ENCODE data around the gene KRT8. TPM values are rescaled to one million over a fixed set of nuclear protein-coding genes. Genes with fewer than 3 reads are reported as not detected.

The KRT8 gene
- total and polyA plus RNA-seq, 10 of the 15 experiments (the other 5 are each of a cell fraction or from before 2014, with no cell fraction given): 0.11 to 5.6 (median 0.37) TPM; not detected in 1

- Histone ChIP-seq H3K79me2 (ENCODE audit: control insufficient read depth, insufficient read depth, low read length) (no peaks in the 10 kb centered on the region), H3K27me3 (replicated peaks in 1 of 2; ENCODE audit: control insufficient read depth in 2 of 2, insufficient read depth in 2 of 2, low read length in 1 of 2) (no peaks in the 10 kb centered on the region), H3K27ac (ENCODE audit: control insufficient read depth, insufficient read depth) (no peak overlapping the region), H3K4me3 (no peak overlapping the region), H2AFZ (ENCODE audit: control insufficient read depth, low read depth, low read length) (no peak overlapping the region), H3K4me2 (ENCODE audit: control insufficient read depth, insufficient read depth) (no peak overlapping the region), H3K36me3 (ENCODE audit: control insufficient read depth in 2 of 2, insufficient read depth in 2 of 2, low read length in 1 of 2) (no peaks in the 10 kb centered on the region), H3K9me3 (replicated peaks; ENCODE audit: control insufficient read depth, insufficient read depth, low read length) (no peaks in the 10 kb centered on the region), H4K20me1 (ENCODE audit: control insufficient read depth, insufficient read depth) (no peaks in the 10 kb centered on the region), H3K9ac (ENCODE audit: control insufficient read depth, insufficient read depth, low read length) (no peak overlapping the region), H3K4me1 (ENCODE audit: control insufficient read depth, insufficient read depth, low read length) (no peaks in the 10 kb centered on the region)
- WGBS (ENCODE audit: insufficient coverage, insufficient replicate concordance, low lambda C conversion rate, missing lambda C conversion rate): 25% methylated on average over 7 of the region's 7 CpGs
- ATAC-seq (no peak), DNase-seq (ENCODE audit: low read depth, low spot score) (no peak), FAIRE-seq (no peak)
- POLR2A ChIA-PET: no interaction called here
- CTCF ChIA-PET: interaction anchor here (0.8 to 1.3 kb wide), 3 partner anchors 15 to 77 kb away, joined by 3 to 5 read pairs (median 3); no protein-coding TSS in a partner anchor
- SMC1A ChIA-PET (ENCODE audit: uncharacterized antibody, unreplicated experiment): interaction anchor here (0.7 kb wide), 1 partner anchor 15 kb away, joined by 3 read pairs; no protein-coding TSS in a partner anchor
- in situ Hi-C loops (cut with MboI): no loop called here
- intact Hi-C loops (cut with micrococcal nuclease; ENCODE audit: unreplicated experiment): no loop called here
- BruUV-seq (replicated peaks): no TSS peak
- TF ChIP-seq SREBF1 (IDR thresholded peaks at IDR 0.05; ENCODE audit: low read length) (no peak), ZSCAN29 (IDR thresholded peaks at IDR 0.05) (no peak), CREB1 (IDR thresholded peaks at IDR 0.05; ENCODE audit: low read depth) (no peak), ZNF207 (IDR thresholded peaks at IDR 0.05; ENCODE audit: borderline replicate concordance) (no peak), EGR1 (IDR thresholded peaks at IDR 0.05; ENCODE audit: borderline replicate concordance in 1 of 2, low read depth in 2 of 2, low read length in 2 of 2) (no peak)
- RAD21 ChIA-PET (ENCODE audit: unreplicated experiment): no interaction called here
These were observed 3.8 kb downstream of the KRT8 start for GRCh38 chr12:52900896-52901714.

- CTCF ChIA-PET: interaction anchor here (0.8 to 1.2 kb wide), 2 partner anchors 15 to 78 kb away, joined by 3 to 5 read pairs; no protein-coding TSS in a partner anchor
These were observed 4.5 kb downstream of the KRT8 start for GRCh38 chr12:52900166-52900895.

More at GRCh38 chr12:52900166-52900895, 4.5 kb downstream of the KRT8 start:
- Histone ChIP-seq H2AFZ (ENCODE audit: control insufficient read depth, low read depth, low read length) (no peak overlapping the region), H3K79me2 (ENCODE audit: control insufficient read depth, insufficient read depth, low read length) (no peaks in the 10 kb centered on the region), H3K27me3 (replicated peaks in 1 of 2; ENCODE audit: control insufficient read depth in 2 of 2, insufficient read depth in 2 of 2, low read length in 1 of 2) (no peaks in the 10 kb centered on the region), H3K27ac (ENCODE audit: control insufficient read depth, insufficient read depth) (no peak overlapping the region), H3K9ac (ENCODE audit: control insufficient read depth, insufficient read depth, low read length) (no peak overlapping the region), H3K4me2 (ENCODE audit: control insufficient read depth, insufficient read depth) (no peak overlapping the region), H3K36me3 (ENCODE audit: control insufficient read depth in 2 of 2, insufficient read depth in 2 of 2, low read length in 1 of 2) (no peaks in the 10 kb centered on the region), H4K20me1 (ENCODE audit: control insufficient read depth, insufficient read depth) (no peaks in the 10 kb centered on the region), H3K9me3 (replicated peaks; ENCODE audit: control insufficient read depth, insufficient read depth, low read length) (no peaks in the 10 kb centered on the region), H3K4me3 (no peak overlapping the region), H3K4me1 (ENCODE audit: control insufficient read depth, insufficient read depth, low read length) (no peaks in the 10 kb centered on the region)
- ChIA-PET SMC1A (ENCODE audit: uncharacterized antibody, unreplicated experiment) (interaction anchor here (0.7 to 0.9 kb wide), 2 partner anchors 15 kb away, joined by 3 to 5 read pairs; no protein-coding TSS in a partner anchor), RAD21 (ENCODE audit: unreplicated experiment) (no interaction called here), POLR2A (no interaction called here)
- DNase-seq (ENCODE audit: low read depth, low spot score) (no peak), FAIRE-seq (no peak), ATAC-seq (no peak)
- BruUV-seq (replicated peaks): no TSS peak
- in situ Hi-C loops (cut with MboI): no loop called here
- 23% methylated on average over 9 of the region's 9 CpGs for WGBS (ENCODE audit: insufficient coverage, insufficient replicate concordance, low lambda C conversion rate, missing lambda C conversion rate)
- TF ChIP-seq ATF3 (IDR thresholded peaks at IDR 0.05; ENCODE audit: borderline replicate concordance, extremely low read depth, low read depth, low read length) (no peak), RAD51 (IDR thresholded peaks at IDR 0.05) (no peak)
- intact Hi-C loops (cut with micrococcal nuclease; ENCODE audit: unreplicated experiment): no loop called here

All from GM12878 (cell line).